Dedifferentiated amniotic fluid mesenchymal stem cell (primary cell): Measurements from ENCODE around the gene PCDHGB4.
"Not testable (repeated sequence)": the region's sequence is repeated elsewhere in the genome, so short reads cannot be mapped to it uniquely, and the experiment has no call there.

Experiments
- DNase-seq: peaks from one replicate; pipeline ENCODE4 v3.0.0-alpha.2; 2016; ENCODE audit errors: extremely low spot score

Gene PCDHGB4

GRCh38 chr5:141430332-141431113 lies 43.0 kb downstream of the PCDHGB4 start, which contains the start of gene PCDHGA12:
Gene PCDHGA12 (plus strand): TSS chr5:141430507. CDS start chr5:141430760, 253 bp downstream.
- DNase-seq: no peak

- no peak for DNase-seq
Measured at GRCh38 chr5:141431286-141431685, 43.8 kb downstream of the PCDHGB4 start.

- DNase-seq: not testable (repeated sequence)
Measured at GRCh38 chr5:141432308-141432707, 44.8 kb downstream of the PCDHGB4 start.

DNA sequence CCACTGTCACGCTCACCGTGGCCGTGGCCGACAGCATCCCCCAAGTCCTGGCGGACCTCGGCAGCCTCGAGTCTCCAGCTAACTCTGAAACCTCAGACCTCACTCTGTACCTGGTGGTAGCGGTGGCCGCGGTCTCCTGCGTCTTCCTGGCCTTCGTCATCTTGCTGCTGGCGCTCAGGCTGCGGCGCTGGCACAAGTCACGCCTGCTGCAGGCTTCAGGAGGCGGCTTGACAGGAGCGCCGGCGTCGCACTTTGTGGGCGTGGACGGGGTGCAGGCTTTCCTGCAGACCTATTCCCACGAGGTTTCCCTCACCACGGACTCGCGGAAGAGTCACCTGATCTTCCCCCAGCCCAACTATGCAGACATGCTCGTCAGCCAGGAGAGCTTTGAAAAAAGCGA lies 45.2 kb downstream of the PCDHGB4 start:
- DNase-seq: not testable (repeated sequence)

DNA sequence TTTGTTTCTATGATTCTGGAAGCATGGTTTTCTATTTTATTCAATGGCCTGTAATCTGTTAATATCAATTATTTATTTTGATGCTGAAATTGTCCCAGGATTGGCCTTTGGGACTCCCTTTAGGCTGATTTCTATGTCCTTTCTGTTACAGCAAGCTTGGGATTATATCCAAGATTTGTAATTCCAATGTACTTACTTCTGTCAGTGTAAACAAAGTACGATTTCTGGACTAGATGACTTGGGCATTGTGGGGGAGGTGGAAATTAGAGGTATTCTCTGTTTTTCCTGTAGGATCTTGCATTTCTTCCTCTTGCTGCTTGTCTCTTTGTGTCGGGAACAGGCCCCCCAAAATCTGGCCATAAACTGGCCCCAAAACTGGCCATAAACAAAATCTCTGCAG lies 46.5 kb downstream of the PCDHGB4 start:
- DNase-seq: no peak

DNA sequence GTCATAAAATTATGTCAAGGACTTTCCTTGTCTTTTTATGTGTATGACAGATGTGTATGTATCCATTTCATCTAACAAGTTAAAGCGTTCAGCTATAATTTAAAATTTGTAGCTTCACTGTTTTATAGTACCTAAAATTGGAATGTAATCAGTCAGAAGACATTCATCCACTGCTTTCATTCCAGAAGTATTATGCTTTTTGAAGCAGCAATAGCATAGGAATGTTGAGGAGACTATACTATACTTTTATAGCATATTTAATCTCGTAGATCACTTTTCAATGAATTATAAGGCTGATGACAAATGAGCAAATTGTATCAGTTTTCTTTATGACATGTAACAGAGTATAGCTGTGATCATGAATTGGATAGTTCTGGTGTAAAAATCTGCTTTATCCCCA lies 49.7 kb downstream of the PCDHGB4 start:
- DNase-seq: no peak

GRCh38 chr5:141439411-141440141 lies 52.1 kb downstream of the PCDHGB4 start:
- no peak for DNase-seq
